ENCODE measurements around the gene KCNC3.

The KCNC3 gene

DNA sequence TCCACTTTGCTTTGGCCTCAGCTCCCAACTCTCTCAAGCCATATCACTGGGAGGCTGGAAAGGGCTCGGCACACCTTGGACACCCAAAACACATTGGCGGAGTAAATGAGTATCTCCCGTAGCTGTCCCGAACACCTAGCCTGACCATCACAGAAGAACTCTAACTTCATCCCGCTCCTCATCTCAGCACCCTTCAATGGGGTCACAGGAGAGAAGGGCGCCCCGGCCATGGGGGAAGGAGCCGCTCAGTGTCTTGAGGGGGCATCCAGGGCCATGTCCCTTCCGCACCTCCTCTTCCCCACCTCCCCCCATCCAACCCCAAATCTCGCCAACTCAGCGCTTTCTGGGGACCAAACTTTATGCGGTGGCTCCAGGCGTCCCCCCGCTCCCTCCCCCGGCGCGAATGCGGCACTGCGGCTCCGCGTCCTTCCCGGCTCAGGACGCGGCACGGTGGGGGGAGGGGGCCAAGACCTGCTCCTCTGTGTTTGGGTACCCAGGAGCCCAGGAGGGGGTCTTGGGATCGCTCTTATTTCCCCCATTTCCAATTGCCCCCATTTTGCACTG, 3.0 kb downstream of the KCNC3 start:
- DNase-seq: no peak

DNA sequence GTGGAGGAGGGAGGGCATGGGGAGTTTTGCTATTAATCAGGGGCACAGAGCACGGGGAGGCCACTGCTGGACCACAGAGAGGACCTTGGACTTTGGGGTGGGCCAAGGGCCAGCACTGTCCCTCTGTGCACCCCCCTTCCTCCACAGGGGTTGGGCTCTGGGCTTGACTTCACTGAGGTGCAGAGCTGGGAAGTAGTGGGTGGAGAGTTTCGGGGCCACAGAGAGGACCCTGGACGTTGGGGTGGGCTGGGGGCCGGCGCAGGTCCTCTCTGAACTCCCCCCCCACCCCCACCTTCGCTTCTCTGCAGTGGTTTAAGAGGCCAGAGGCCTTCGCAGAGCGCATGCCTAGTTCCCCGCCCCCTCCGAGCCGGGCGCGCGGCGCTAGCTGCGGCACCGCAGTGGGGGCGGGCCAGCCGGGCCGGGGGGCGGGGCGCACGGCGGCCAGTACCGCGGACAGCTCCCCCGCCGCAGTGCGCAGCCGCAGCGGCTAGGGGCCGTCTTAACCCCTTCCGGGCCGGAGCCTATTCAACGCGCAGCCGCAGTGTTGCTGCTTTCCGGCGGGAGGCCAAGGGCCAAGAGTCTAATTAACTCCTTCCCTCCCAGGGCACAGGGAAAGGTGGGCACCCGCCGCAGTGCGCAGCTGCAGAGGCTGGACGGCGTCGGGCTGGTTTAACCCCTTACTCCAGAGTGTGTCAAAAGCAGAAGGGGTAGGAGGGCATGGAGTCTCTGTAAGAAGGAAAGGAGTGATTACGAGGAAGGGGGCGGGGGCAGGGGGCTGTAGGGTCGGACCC, 3.7 kb downstream of the KCNC3 start:
- peak; percentile 92 for DNase-seq

DNA sequence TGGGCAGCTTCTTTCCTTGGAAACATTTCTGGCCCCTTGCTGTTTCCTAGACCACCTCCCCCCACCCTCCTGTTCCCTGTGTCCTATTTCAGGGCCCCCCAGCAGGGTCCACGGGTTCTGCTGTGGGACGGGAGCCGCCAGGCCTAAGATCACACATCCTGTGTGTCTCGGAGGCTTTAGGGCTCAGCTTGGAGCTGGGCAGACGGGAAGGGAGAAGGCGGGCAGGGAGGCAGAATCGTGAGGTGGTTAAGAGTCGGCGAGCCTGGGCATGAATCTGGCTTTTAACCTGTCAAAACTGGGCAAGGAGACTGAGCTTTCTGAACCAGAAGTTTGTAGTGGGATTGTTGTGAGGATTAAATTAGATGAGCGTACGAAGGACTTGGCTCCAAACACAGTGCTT, 4.8 kb downstream of the KCNC3 start:
- DNase-seq: no peak

DNA sequence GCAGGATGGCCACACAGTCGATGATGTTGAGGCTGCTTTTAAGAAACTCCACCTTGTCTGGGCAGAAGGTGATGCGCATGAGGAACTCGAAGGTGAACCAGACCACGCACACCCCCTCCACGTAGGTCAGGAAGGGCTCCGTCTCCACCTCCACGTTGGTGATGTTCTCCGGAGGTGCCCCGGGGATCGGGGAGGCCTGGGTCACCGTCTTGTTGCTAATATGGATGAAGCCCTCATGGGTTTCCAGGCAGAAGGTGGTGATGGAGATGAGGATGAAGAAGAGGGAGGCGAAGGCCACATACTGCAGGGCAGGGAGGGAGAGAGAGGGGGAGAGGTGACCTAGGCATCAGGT, 5.4 kb downstream of the KCNC3 start:
- no peak for DNase-seq

DNA sequence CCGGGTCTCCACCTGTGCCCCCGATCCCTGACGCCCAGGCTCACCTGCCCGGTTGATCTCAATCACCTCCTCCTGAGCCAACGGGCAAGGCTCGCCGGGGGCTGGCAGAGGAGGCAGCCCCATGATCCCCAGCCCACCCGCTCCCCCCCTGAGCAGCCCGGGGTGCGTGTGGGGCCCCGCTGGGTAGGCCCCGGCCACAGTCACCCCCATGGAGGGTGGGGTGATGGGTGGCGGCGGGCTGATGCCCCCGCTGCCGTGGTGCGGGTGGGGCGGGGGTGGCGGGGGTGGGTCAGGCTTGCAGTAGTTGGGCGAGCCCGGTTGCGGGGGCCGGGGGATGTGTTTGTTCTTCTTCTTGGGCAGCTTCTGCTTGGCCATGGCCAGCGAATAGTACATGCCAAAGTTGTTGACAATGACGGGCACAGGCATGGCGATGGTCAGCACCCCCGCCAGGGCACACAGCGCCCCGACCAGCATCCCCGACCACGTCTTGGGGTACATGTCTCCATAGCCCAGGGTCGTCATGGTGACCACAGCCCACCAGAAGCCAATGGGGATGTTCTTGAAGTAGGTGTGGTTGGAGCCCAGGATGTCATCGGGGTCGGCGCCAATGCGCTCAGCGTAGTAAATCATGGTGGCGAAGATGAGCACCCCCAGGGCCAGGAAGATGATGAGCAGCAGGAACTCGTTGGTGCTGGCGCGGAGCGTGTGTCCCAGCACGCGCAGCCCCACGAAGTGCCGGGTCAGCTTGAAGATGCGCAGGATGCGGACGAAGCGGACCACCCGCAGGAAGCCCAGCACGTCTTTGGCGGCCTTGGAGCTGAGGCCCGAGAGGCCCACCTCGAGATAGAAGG, 6.0 kb downstream of the KCNC3 start:
- no peak for DNase-seq

DNA sequence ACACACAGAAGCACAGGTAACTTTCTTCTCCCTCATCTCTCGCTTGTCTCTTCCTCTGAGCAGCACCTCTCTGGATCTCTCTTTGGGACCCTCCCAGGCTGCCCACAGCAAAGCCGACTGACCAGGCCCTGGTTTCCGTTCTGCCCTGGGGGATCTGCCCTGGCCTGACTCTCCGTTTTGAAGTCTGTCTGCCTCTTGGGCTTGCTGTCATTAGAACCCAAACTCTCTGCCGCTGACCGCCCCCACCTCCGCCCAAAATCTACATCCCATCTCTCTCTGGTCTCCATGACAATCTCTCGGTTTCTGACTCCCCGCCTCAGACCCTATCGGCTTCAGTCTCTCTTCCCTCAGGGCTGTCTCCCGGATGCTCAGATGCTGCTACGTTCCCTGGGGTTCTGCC, 6.9 kb downstream of the KCNC3 start:
- no peak for DNase-seq

DNA sequence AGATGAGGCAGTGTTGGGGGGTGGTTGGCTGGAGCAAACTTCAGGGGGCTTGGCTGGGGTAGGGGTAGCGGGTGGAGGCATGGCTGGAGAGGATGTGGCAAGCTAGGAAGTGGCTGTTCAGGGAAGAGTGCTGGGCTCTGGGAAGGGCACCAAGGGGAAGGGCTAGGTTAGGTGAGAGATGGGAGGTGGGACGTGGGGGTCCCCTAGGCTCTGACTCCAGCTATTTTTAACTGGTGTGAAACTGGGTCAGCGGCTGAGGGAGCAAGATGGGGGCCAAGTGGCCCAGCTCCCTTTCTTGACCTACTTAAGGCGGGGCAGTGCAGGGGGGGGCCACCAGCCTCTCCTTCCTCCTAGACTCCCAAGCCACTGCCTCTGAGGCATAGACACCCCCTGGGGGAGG, 7.3 kb downstream of the KCNC3 start:
- no peak for DNase-seq

DNA sequence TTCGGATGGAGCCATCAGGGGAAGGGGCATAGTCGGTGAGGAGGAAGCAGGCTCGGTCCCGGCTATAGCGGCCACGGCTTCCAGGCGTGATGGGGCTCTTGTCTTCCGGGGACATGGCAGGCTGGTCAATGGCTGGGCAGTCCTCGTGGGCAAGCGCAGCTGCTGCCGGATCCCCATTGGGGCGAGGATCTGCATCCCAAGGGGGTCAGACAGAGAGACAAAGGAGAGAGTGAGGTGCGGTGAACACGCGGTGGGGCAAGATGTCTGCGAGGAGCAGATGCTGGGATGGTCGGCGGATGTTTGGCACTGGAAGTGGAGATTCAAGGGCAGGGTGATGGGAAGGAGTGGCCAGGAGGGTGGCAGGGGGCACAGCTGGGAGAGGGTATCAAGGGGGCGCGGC, 8.6 kb downstream of the KCNC3 start:
- DNase-seq: no peak

DNA sequence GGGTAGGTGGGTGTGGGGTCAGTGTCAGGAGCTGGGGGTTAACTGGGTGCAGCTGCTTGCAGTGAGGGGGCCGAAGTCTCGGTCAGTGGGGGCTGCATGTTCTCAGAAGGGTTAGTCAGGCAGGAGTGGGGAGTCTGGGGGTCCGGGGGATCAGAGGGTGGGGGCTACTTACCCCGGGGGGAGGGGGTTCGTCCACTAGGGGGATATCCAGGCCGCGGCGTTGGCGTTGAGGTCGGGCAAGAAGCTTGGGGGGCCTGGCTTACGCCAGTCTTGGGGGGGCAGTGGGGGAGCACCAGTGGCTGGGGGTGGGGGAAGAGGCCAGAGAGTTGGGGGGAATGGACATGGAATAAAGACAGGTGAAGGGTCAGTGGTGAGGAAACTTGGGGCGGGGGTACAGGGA, 9.1 kb downstream of the KCNC3 start:
- DNase-seq: no peak

DNA sequence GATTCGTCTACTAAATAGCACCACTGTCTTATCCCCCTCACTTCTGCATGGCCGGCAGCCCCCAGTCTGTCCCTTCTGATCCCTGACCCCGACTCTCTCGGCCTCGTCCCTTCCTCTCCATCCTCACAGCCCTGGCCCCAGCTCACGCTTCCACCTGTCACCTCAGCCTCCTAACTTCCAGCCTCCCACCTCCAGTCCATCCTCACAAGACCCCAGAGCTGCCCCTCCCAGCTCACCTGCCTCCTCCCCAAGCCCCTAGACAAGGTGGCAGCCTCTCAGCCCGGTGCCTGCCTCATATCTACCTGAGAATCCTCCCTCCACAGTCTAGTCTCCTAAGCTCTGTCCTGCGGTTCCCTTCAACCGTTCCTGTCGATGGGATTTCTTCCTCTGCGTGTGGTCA, 10.0 kb downstream of the KCNC3 start:
- no peak for DNase-seq

DNA sequence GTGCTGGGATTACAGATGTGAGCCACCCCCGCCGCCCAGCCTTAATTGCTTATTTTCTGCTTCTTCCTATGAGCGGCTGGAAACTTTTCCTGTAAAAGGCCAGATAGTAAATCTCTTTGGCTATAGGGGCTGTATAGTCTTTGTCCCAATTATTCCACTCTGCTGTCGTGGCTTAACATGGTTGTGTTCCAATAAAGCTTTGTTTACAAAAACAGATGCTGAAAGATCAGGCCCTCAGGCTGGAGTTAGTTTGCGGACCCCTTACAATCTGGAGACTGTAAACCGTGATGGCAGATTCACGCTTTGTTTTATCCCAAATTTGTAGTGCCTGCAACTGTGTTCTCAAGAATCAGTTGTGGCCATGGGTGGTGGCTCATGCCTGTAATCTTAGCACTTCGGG, 10.7 kb downstream of the KCNC3 start:
- no peak for DNase-seq

DNA sequence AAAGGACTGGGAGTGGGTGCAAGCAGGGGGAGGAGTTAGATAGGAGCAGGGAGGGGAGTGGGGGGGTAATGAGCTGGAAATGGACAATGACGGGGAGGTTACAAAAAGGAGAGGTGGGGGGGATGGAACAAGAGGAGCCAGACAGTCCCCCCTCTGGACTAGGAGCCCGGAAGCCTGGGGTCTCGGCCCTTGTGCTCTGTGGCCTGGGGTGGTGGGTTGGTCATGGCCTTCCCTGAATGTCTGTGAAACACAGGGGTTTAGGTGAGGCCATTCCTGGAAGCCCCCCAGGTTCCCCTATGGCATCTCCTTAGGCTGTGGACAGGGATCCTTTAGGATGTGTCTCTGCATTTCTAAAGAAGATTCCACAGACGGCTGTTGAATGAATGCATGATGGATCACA, 12.1 kb downstream of the KCNC3 start:
- no peak for DNase-seq

DNA sequence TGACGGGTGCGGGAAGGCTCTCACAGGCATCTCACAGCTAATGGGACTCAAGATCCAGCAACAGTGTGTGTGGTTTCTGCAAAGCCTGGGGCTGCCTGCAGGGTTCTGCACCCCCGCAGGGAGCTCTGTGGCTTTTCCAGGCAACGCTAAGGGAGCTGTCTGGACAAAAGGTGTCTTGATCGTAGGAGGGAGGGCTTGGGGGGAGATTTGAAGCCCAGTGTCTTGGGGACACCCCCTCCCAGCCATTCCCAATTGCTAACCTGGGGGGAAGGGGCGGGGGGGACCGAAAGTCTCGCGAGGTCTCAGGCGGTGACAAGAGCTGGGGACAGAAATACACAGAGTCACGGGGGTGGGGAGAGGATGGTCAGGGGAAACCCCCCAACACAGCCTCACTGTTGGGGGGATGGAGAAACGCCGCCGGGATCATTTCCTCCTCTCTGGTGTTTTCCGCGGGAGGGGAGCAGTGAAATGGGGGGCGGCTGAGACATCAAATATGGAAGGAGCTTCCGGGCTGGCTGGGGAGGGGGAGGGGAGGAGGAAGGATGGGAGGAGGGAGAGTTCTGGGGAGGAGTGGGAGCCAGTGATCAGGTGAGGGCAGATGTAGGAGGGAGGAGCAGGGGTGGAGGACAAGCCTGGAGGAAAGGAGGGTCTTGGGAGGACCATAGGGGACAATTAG, 13.3 kb downstream of the KCNC3 start:
- no peak for DNase-seq

DNA sequence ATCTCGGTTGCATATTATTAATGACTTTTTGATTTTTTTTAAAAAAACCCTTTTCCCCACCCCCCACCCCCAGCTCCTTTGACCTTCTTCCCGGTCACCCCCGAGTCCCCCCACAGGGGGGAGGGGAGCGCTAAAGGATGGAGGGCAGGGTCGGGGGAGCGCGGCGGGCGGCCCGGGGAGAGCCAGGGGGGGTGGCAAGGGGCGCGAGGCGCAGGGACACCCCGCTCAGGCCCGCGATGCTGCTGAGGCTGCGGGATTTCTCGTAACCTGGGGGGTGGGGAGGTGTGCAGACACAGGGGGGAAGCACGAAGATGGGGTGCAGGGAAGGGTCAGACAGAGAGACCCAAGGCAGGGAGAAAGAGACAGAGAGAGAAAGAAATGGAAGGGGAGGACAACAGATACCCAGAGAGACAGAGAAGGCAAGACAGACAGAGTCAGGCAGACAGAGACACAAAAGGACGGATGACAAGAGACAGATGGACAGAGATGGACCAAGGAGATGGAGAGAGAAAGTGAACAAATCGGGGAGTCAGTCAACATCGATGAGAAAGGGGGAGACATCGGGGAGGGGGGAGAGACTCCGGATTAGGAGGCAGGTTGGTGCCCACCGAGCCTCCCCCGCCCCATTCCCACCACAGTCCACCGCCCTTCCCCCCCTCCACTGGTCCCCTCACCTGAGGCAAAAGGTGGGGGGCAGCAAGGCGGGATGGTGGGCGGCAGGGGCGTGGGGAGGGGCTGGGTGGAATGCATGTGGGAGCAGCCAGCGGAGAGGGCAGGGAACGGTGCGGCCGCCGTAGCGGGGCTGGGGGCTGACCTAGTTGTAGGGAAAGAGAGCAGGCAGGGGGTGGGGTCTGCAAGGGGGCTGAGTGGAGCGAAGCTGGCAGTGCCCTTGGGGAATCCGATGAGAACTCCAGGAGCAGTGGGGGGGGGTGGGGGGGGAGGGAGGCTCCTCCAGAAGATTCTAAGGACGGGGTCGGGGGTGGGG, 14.2 kb downstream of the KCNC3 start:
- no peak for DNase-seq

DNA sequence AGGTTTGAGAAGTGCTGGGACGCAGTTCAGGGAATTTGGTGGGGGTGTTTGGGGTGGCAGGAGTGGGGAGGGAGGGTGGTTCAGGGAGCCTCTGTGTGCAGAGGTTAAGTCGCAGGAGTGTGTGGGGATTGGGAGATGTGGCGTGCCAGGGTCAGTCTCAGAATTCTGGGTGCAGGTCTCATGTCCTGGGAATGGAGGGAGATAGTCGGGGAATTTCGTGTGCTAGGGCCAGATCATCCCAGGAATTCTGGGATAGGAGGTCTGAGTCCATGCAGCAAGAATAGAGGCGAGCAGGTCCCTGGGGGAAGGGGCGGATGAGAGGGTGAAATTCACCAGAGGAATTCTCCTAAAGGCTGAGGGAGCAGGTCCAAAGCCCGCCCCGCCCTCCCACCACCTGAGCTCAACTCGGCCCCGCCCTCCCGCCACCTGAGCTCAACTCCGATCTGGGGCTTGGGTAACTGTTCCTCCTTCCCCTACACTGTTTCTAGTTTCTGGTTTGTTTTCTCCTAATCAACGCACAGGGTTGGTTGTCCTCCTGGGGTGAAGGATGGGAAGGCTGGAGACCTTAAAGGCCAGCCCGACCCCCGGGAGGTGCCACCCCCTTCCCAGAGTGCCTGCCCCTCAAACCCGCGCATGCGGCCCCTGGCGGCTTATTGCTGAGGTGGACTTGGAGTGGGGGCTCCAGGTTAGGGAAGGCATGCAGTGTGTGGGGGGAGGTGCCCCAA, 15.2 kb downstream of the KCNC3 start:
- no peak for DNase-seq

DNA sequence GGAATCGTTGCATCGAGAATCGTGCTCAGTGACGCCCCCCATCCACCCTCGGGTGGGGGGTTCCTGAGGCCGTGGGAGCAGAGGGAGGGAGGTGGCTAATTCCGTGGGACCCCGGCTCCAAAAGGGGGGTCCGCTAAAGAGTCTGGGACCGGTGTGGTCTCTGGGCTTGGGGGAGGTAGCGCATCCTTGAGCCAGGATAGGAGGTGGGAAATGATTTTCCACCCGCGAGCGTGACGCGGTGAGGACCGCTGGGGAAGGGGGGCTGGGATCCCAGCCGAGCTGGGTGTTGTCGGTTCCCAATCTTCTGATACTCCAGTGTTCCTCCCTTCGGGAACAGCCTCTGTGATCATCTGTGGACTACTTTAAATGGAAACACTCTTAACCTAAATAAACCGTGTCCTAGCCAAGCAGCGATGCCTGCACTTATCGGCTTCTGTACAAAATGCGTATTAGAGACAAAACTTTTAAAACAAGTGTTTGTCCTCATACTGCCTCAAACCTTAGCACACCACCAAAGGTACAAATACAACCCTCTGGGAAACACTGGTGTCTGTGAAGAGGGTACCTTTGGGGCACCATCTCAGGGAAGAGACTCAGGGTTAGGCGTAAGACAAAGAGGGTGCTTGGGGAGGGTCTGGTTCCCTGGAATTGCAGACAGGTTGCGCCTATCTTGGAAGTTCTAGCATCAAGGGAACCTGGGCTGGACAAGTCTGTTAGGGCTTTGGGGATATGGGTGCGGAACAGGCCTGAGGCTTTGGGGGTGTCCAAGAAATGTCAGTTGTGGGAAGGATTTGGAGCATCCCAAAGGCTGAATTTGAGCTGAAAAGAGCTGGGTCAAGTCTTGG, 16.0 kb downstream of the KCNC3 start:
- no peak for DNase-seq

DNA sequence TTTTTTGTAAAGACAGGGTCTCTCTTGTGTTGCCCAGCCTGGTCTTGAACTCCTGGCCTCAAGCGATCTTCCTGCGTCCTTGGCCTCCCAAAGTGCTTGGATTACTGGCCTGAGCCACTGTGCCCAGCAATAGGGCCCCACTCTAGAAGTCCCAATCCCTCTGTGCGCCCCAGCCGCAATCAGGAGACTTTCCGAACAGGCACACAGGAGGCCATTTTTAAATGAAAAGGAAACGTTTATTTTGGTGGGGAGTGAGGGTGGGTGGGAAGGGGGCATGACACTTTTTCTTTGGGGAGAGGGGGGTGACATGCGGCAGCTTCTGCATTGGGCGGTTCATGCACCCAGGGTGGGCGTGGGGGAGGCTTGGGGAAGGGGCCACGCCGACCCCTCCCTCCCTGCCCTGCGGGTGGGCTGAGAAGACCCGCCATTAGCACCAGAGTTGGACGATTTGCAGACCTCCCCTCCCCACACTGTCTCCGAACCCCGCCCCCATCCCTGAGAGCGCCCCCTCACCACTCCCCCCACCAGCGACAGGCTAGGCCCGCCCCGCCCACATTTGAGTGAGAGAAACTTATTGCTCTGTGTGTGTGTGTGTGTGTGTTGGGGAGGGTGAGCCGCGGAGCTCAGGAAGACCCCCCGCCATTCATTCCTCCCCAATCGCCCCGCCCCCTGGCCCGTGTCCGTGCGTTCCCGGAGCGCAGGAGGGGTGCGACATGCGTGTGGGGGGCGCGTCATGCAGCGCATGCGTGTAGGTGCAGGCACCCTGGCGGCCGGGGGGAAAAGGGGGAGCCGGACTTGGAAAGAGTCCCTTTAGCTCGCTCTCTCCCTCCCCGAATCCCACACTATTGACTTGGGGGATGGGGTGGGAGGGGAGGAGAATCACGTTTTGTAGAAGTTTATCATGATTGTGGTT, 17.2 kb downstream of the KCNC3 start:
- no peak for DNase-seq

DNA sequence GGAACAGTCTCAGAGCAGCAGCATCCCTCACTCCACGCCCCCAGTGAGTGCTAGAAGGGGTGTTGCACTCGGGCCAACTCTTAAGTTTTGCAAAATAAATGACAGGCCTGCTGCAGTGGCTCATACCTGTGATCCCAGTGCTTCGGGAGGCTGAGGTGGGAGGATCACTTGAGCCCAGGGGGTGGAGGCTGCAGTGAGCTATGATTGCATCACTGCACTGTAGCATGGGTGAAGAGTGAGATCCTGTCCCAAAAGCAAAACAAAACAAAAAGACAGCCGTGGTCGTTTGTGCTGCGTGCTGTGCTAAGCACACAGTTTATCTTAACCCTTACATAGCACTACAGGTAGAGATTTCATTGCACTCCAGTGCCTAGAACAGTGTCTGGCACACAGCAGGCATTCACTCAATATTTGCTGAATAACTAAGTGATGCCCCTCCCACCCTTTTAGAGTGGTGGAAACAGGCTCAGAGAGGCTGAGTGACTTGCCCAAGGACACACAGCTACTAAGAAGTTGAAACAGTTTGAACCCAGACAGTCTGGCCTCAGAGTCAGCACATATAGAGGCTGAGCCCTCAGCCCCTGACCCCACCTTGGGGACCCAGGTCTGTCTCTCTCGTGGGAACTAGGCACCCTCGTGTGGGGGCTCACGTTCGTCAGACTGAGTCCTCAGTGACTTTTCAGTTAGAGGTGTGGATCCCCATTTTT, 18.3 kb downstream of the KCNC3 start:
- no peak for DNase-seq
